ENCODE data around the gene LYZL1. TPM values are rescaled to one million over a fixed set of nuclear protein-coding genes. Genes with fewer than 3 reads are reported as not detected.
"Not testable (repeated sequence)": the region's sequence is repeated elsewhere in the genome, so short reads cannot be mapped to it uniquely, and the experiment has no call there.

Gene LYZL1
- total RNA-seq, 2 donors from 2014 or later = not detected

GRCh38 chr10:29329420-29329819 is 40.5 kb downstream of the LYZL1 start:
- TF ChIP-seq CTCF (IDR thresholded peaks at IDR 0.05) = no peak
- no peak overlapping the region for H3K27ac ChIP-seq
- no peaks in the 10 kb centered on the region for H3K36me3 ChIP-seq
- no peak for DNase-seq (ENCODE audit: low spot score)
- H3K4me3 ChIP-seq = no peak overlapping the region
- no peaks in the 10 kb centered on the region for H3K27me3 ChIP-seq (replicated peaks; ENCODE audit: insufficient read depth)
- no peaks in the 10 kb centered on the region for H3K9me3 ChIP-seq
- H3K4me1 ChIP-seq (ENCODE audit: control insufficient read depth in 1 of 2, low read depth in 2 of 2) = no peaks in the 10 kb centered on the region
- no peak for ATAC-seq (ENCODE audit: insufficient number of reproducible peaks, low FRiP score, low read depth)

GRCh38 chr10:29332061-29332760 is 43.3 kb downstream of the LYZL1 start:
- DNase-seq (ENCODE audit: low spot score) (no peak), ATAC-seq (ENCODE audit: insufficient number of reproducible peaks, low FRiP score, low read depth) (no peak)

GRCh38 chr10:29332761-29333148 is 43.9 kb downstream of the LYZL1 start:
- Histone ChIP-seq H3K4me3 (no peak overlapping the region), H3K27ac (no peak overlapping the region), H3K36me3 (no peaks in the 10 kb centered on the region), H3K27me3 (replicated peaks; ENCODE audit: insufficient read depth) (no peaks in the 10 kb centered on the region), H3K4me1 (ENCODE audit: control insufficient read depth in 1 of 2, low read depth in 2 of 2) (no peaks in the 10 kb centered on the region), H3K9me3 (no peaks in the 10 kb centered on the region)
- ATAC-seq (ENCODE audit: insufficient number of reproducible peaks, low FRiP score, low read depth) = no peak
- no peak for TF ChIP-seq CTCF (IDR thresholded peaks at IDR 0.05)
- no peak for DNase-seq (ENCODE audit: low spot score)

More at GRCh38 chr10:29332061-29332760, 43.3 kb downstream of the LYZL1 start:
- Histone ChIP-seq H3K27ac (no peak overlapping the region), H3K9me3 (no peaks in the 10 kb centered on the region), H3K36me3 (no peaks in the 10 kb centered on the region), H3K4me1 (ENCODE audit: control insufficient read depth in 1 of 2, low read depth in 2 of 2) (no peaks in the 10 kb centered on the region), H3K4me3 (no peak overlapping the region), H3K27me3 (replicated peaks; ENCODE audit: insufficient read depth) (no peaks in the 10 kb centered on the region)
- no peak for TF ChIP-seq CTCF (IDR thresholded peaks at IDR 0.05)

GRCh38 chr10:29337526-29337925 is 48.7 kb downstream of the LYZL1 start:
- DNase-seq (ENCODE audit: low spot score); H3K36me3 ChIP-seq; H3K27me3 ChIP-seq (replicated peaks; ENCODE audit: insufficient read depth); ATAC-seq (ENCODE audit: insufficient number of reproducible peaks, low FRiP score, low read depth); H3K9me3 ChIP-seq; H3K27ac ChIP-seq; H3K4me3 ChIP-seq; H3K4me1 ChIP-seq (ENCODE audit: control insufficient read depth in 1 of 2, low read depth in 2 of 2): not testable (repeated sequence)

GRCh38 chr10:29343607-29344038 is 54.8 kb downstream of the LYZL1 start:
- Histone ChIP-seq H3K9me3 (no peaks in the 10 kb centered on the region), H3K27me3 (replicated peaks; ENCODE audit: insufficient read depth) (no peaks in the 10 kb centered on the region), H3K27ac (no peak overlapping the region), H3K4me1 (ENCODE audit: control insufficient read depth in 1 of 2, low read depth in 2 of 2) (no peaks in the 10 kb centered on the region), H3K36me3 (no peaks in the 10 kb centered on the region), H3K4me3 (no peak overlapping the region)
- TF ChIP-seq CTCF (IDR thresholded peaks at IDR 0.05) = no peak
- ATAC-seq (ENCODE audit: insufficient number of reproducible peaks, low FRiP score, low read depth) (no peak), DNase-seq (ENCODE audit: low spot score) (no peak)

Measured in thoracic aorta (tissue), 2 donors.